NCI-H1694 treated with DMSO at 0.1 percent for 48 hours (cell line): ENCODE measurements around the gene RAC3.

Experiments used
- DNase-seq: peaks from one replicate; lab custom pipeline; 2025; lab: John Stamatoyannopoulos, UW

RAC3 gene

GRCh38 chr17:82031303-82031884 is at the start of gene RAC3:
RAC3 (plus strand) TSS chr17:82031678; CDS start chr17:82031762, 84 bp downstream.
- no peak for DNase-seq

GRCh38 chr17:81983011-81983638 is 48.4 kb upstream of the RAC3 start:
- no peak for DNase-seq

- DNase-seq, result no peak
Observed at GRCh38 chr17:81983639-81984373, 47.7 kb upstream of the RAC3 start.

- DNase-seq, result no peak
Observed at GRCh38 chr17:81984773-81985410, 46.6 kb upstream of the RAC3 start.

GRCh38 chr17:81986606-81987005 is 44.9 kb upstream of the RAC3 start:
- DNase-seq, result no peak

- no peak for DNase-seq
Observed at GRCh38 chr17:81987161-81987770, 44.2 kb upstream of the RAC3 start.

GRCh38 chr17:81990836-81991683 is 40.4 kb upstream of the RAC3 start:
- no peak for DNase-seq

- DNase-seq, result peak; percentile 73
Observed at GRCh38 chr17:81991684-81992305, 39.7 kb upstream of the RAC3 start.

GRCh38 chr17:81992306-81993102 is 39.0 kb upstream of the RAC3 start:
- no peak for DNase-seq

GRCh38 chr17:81993729-81994592 is 37.5 kb upstream of the RAC3 start:
- DNase-seq, result no peak

- no peak for DNase-seq
Observed at GRCh38 chr17:81994593-81995462, 36.6 kb upstream of the RAC3 start.

- no peak for DNase-seq
Observed at GRCh38 chr17:81995463-81996231, 35.8 kb upstream of the RAC3 start.

- DNase-seq, result no peak
Observed at GRCh38 chr17:81996232-81996756, 35.2 kb upstream of the RAC3 start.

- DNase-seq, result no peak
Observed at GRCh38 chr17:81996757-81997441, 34.6 kb upstream of the RAC3 start.

GRCh38 chr17:81998212-81998611 is 33.3 kb upstream of the RAC3 start:
- no peak for DNase-seq

- DNase-seq, result no peak
Observed at GRCh38 chr17:81998691-81999438, 32.6 kb upstream of the RAC3 start.
